Activated naive CD4-positive, alpha-beta T cell treated with anti-CD3 and anti-CD28 coated beads, Interleukin-2, amount 10 ng/mL, durations not matched to agents 5 hours and 36 hours (primary cell): Measurements from ENCODE around the gene GLRX3. TPM values are rescaled to one million over a fixed set of nuclear protein-coding genes. Genes with fewer than 3 reads are reported as not detected.

Experiments used
- total RNA-seq, 2 experiments: library from RNA; stranded (reverse); gene quantifications; one replicate each; pipeline ENCODE4 v1.2.3, GENCODE V29; 2021

GLRX3 gene
- total RNA-seq, result 10 to 100 TPM; 78.3 to 87.1 TPM

GRCh38 chr10:130136226-130137089 is at the start of gene GLRX3:
Gene GLRX3, plus strand, starts transcription at chr10:130136391. Its CDS starts 30 bp downstream, at chr10:130136421.

GRCh38 chr10:130110246-130111112 is 25.7 kb upstream of the GLRX3 start, which contains the start of gene C10orf143:
Gene C10orf143, minus strand, starts transcription at chr10:130110830. Its CDS starts 58 bp downstream, at chr10:130110772.

Other genes with a start within 250 kb of the GLRX3 start
- gene EBF3, start 172.1 kb upstream of the GLRX3 start, total RNA-seq, result not detected
- 1 to 10 TPM; 3.6 to 4.0 TPM for gene C10orf143, start 25.6 kb upstream of the GLRX3 start, total RNA-seq